Measurements from ENCODE around the gene SIRT2. TPM values are rescaled to one million over a fixed set of nuclear protein-coding genes. Genes with fewer than 3 reads are reported as not detected.

Gene SIRT2
- total and polyA plus RNA-seq, 2 of the 13 experiments (the other 11 are each of a cell fraction or from before 2014, with no cell fraction given), result 22.3 to 26.1 TPM

GRCh38 chr19:38849860-38850435 lies 49.5 kb downstream of the SIRT2 start, which contains the start of gene HNRNPL (continued):
- TF ChIP-seq IRF9 (CRISPR knock-in tag; IDR thresholded peaks at IDR 0.05; ENCODE audit: borderline replicate concordance), result peak; percentile 64; the same call in 1 of the 2 replicates
- TF ChIP-seq SALL1 (CRISPR knock-in tag; IDR thresholded peaks at IDR 0.05), result 0 out of 2 replicates have a peak, but pooled peaks have one; percentile 9
- peak; percentile 90 for TF ChIP-seq THAP11 (CRISPR knock-in tag; IDR thresholded peaks at IDR 0.05)
- no peak for TF ChIP-seq ZKSCAN8 (CRISPR knock-in tag; IDR thresholded peaks at IDR 0.05; ENCODE audit: borderline replicate concordance)
- TF ChIP-seq ZNF670 (CRISPR knock-in tag; IDR thresholded peaks at IDR 0.05; ENCODE audit: borderline replicate concordance), result 0 out of 2 replicates have a peak, but pooled peaks have one; percentile 49
- peak; percentile 96; the same call in 1 of the 2 replicates for TF ChIP-seq ZBTB8A (CRISPR knock-in tag; IDR thresholded peaks at IDR 0.05; ENCODE audit: borderline replicate concordance, low read depth)
- TF ChIP-seq KDM2A (CRISPR knock-in tag; IDR thresholded peaks at IDR 0.05; ENCODE audit: borderline replicate concordance, low read depth), result peak; percentile 32; the same call in 1 of the 2 replicates
- 0 out of 2 replicates have a peak, but pooled peaks have one; percentile 21 for TF ChIP-seq ZMAT3 (CRISPR knock-in tag; conservative IDR thresholded peaks at IDR 0.05)
- TF ChIP-seq ZNF101 (CRISPR knock-in tag; IDR thresholded peaks at IDR 0.05; ENCODE audit: borderline replicate concordance, low read depth), result 0 out of 2 replicates have a peak, but pooled peaks have one; percentile 73
- no peak for TF ChIP-seq HMG20A (CRISPR knock-in tag; IDR thresholded peaks at IDR 0.05; ENCODE audit: borderline replicate concordance)
- 0 out of 2 replicates have a peak, but pooled peaks have one; percentile 77 for TF ChIP-seq ZSCAN31 (CRISPR knock-in tag; IDR thresholded peaks at IDR 0.05; ENCODE audit: low read depth)
- peak; percentile 85 for TF ChIP-seq CEBPZ (IDR thresholded peaks at IDR 0.05; ENCODE audit: low read length)
- TF ChIP-seq ZNF333 (CRISPR knock-in tag; IDR thresholded peaks at IDR 0.05; ENCODE audit: borderline replicate concordance), result no peak
- TF ChIP-seq POLR2G (IDR thresholded peaks at IDR 0.05; ENCODE audit: low read depth, low read length), result peak; percentile 73
- no peak for TF ChIP-seq RXRB (CRISPR knock-in tag; IDR thresholded peaks at IDR 0.05; ENCODE audit: borderline replicate concordance)
- TF ChIP-seq ARNT2 (CRISPR knock-in tag; IDR thresholded peaks at IDR 0.05; ENCODE audit: low read depth), result peak; percentile 66
- TF ChIP-seq ZIK1 (CRISPR knock-in tag; IDR thresholded peaks at IDR 0.05; ENCODE audit: borderline replicate concordance, low read depth), result 0 out of 2 replicates have a peak, but pooled peaks have one; percentile 37
- peak; percentile 59 for TF ChIP-seq ZHX2 (IDR thresholded peaks at IDR 0.05; ENCODE audit: low read depth)
- no peak for TF ChIP-seq ZHX2 (CRISPR knock-in tag; IDR thresholded peaks at IDR 0.05; ENCODE audit: borderline replicate concordance)

Measured in HepG2 (cell line).